RCC 7860 (cell line): ENCODE results near the gene RAB3GAP1.

Experiments used
- DNase-seq: peaks from one replicate; pipeline ENCODE4 v3.0.0-alpha.2; 2015; ENCODE audit warnings: low spot score
- FAIRE-seq: peaks from 2 replicates; lab custom pipeline; 2012; peaks lifted over from hg19 to GRCh38; lab: Jason Lieb, UNC

The RAB3GAP1 gene

DNA sequence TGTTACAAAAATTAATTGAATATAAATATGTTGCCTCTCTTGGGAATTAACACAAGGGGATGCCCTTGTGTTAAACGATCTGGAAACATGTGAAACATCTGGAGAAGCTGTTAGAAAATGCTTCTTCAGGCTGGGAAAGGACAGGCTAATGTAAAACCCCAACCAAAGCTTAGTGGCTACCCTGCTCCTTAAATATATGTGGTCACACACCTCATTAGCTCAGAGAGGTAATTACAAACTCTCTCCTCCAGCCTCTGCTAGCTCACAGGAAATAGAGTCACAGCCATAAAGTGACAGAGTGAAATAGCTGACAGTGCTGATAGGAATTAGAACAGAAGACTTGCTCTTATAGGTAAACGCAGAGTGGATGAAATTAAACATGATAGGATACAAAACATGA lies 155.9 kb downstream of the RAB3GAP1 start:
- no peak for DNase-seq
- FAIRE-seq, result no peak

DNA sequence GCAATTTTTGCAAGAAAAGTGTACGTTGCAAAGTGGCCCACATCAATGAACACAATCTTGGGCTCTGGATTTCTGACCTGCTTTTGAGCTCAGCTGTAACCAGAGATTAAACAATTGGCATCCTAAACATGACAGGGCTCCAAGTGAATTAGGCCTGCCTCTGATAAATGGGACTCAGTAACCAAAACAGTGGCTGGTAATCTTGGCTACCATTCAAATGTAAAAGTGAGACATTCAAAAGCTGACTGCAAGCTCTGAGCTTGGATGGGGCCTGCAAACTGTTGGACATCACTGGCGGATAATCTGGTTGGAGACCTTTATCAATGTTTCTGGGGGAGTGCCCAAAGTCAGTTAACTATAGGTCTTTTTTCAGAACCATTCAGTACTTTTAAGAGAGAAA lies 160.7 kb downstream of the RAB3GAP1 start:
- DNase-seq (no peak), FAIRE-seq (no peak)

DNA sequence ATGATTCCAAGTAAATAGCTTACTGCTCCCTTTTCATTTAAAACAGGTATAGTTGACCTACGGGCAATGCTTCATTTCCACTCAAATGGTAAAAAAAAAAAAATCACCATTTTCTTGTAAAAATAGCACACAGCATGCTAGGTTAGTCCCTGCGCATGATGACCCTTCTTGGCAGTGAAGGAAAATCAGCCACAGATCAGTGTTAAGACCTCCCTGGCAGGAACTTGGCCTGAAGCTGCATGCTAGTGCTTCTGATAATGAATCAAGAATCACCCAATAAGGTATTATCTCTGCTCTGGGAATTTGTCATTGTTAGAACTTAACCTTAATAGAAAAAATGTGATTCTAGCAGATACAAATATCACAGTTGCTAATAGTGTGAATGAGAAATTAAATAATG lies 166.3 kb downstream of the RAB3GAP1 start:
- DNase-seq, result no peak
- no peak for FAIRE-seq

DNA sequence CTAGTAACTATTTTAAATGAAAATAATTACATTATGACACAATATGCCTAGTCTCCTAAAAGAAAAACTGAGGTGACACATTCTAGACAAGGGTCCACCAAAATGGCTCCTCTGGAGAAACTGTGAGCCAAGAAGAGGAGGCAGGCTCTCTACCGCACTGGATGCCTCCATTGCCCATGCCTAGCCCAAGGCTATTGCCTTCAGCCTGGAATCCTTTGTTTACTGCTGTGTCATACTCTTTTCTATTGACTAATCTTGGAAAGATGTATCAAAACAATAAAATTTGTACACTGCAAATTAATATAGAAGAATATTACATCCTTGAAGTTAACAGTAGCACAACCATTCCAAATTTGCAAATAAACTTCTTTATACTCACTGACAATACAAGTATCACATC lies 167.1 kb downstream of the RAB3GAP1 start:
- FAIRE-seq, result no peak
- no peak for DNase-seq
